Right forelimb (tissue), 1 donor: ENCODE measurements around the gene TRIM7.
"Not testable (repeated sequence)": the region's sequence is repeated elsewhere in the genome, so short reads cannot be mapped to it uniquely, and the experiment has no call there.

Experiments
- DNase-seq: peaks from one replicate; pipeline ENCODE4 v3.0.0-alpha.2; 2018

The TRIM7 gene

GRCh38 chr5:181146927-181147636 is 57.9 kb downstream of the TRIM7 start, which contains the start of gene OR2V2:
Gene OR2V2, plus strand, starts transcription at chr5:181147586. Its CDS starts 7,357 bp downstream, at chr5:181154943.
- not testable (repeated sequence) for DNase-seq

- no peak for DNase-seq
Measured at GRCh38 chr5:181145133-181145532, 59.9 kb downstream of the TRIM7 start.
